GM18517 (cell line): ENCODE data around the gene SATL1.
A peak's percentile ranks its signal among the peaks of the same experiment; 100 is the strongest.
"Not testable (repeated sequence)": the region's sequence is repeated elsewhere in the genome, so short reads cannot be mapped to it uniquely, and the experiment has no call there.

Experiments
- ATAC-seq: cut with Tn5 transposase; IDR thresholded peaks from one replicate; pipeline ENCODE4 v1.9.1; 2021; ENCODE audit warnings: mild to moderate bottlenecking, moderate library complexity; ENCODE audit not compliant: unreplicated experiment

Gene SATL1

GRCh38 chrX:85112293-85112692, 131.3 kb downstream of the SATL1 start:
- ATAC-seq = no peak

DNA sequence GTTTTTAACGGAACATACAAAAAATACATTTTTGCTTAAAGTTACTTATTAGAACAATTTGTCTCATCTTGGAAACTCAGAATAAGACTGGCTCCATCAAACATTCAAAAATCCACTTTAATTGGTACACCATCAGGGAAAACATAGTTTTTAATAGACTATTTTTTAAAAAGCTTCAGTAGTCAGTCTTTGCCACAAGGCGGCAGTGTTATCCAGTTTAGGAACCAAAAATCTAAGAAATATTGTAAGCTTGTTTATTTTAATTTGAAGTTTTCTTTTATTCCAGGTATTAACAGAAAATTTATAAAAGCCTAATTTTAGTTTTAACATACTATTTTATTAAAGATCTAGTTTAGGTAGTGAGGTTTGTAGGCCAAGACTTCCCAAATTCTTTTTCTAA, 132.2 kb downstream of the SATL1 start:
- ATAC-seq = no peak

DNA sequence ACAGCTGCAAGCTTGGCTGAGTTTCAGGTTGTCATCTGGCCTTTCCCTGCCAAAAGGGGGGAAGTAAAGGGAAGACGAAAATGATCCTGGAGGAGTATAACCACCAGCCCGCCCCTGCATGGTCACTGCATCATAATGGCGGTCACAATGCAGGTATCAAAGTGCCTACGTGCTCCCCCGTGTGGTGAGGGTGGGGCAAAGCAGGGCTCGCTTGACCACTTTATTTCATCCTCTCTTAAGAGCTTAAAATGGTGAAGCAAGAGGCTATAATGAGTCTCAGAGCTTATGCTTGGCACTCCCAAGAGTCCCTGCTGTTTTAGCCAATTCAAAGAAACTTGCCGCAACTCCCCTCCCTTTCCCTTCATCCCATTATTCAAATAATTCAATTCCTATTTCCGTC, 134.3 kb downstream of the SATL1 start:
- no peak for ATAC-seq

- no peak for ATAC-seq
Observed at GRCh38 chrX:85108165-85108564, 135.4 kb downstream of the SATL1 start.

DNA sequence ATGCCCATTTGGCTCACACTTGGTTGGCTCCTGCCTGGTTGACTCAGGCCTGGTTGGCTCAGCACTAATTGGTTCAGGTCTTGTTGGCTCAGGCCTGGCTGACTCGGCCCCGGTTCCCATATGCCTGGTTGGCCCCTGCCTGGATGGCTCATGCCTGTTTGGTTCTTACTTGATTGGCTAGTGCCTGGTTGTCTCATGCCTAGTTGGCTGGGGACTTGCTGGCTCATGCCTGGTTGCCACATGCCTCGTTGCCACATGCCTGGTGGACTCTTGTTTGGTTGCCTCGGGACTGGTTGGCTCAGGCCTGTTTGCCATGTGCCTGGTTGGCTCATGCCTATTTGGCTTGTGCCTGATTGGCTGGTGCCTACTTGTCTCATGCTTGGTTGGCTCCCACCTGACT, 136.2 kb downstream of the SATL1 start:
- ATAC-seq = no peak

GRCh38 chrX:85089321-85089840, 154.2 kb downstream of the SATL1 start:
- no peak for ATAC-seq

DNA sequence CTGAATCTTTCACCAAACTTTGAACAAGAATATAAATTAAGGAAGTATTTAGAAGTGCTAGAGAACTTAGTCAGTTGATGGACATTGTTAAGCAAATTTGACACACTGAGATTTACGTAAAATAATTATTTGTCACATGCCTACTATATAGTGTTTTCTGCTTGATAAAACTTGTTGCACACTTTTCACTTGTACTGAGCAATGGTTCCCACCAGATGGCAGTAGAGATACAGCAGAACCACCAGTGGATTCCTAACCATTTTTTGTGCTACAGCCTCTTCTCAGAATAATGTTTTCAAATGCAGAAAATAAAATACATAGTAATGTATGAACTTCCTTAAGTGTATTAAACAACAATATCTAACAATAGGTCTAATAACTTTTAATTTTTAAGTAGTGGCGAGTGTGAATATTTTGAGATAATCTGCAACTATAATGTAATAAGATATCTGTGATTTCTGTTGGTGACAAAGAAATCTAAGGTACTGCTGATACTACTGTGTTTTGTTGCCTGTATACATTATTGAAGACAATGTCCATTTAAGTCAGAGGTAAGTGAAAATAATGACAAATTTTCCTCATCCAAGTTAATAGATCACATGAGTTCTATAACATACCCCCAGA, 158.7 kb downstream of the SATL1 start:
- peak; percentile 90 for ATAC-seq

GRCh38 chrX:85077247-85077646, 166.3 kb downstream of the SATL1 start:
- ATAC-seq = not testable (repeated sequence)

- peak; percentile 51 for ATAC-seq
Observed at GRCh38 chrX:85065512-85066198, 177.9 kb downstream of the SATL1 start.

GRCh38 chrX:85052636-85053343, 190.8 kb downstream of the SATL1 start:
- ATAC-seq = no peak

GRCh38 chrX:85052205-85052604, 191.4 kb downstream of the SATL1 start:
- no peak for ATAC-seq

GRCh38 chrX:85051627-85052026, 192.0 kb downstream of the SATL1 start:
- no peak for ATAC-seq
